ENCODE measurements around the gene MFAP4.

The MFAP4 gene

DNA sequence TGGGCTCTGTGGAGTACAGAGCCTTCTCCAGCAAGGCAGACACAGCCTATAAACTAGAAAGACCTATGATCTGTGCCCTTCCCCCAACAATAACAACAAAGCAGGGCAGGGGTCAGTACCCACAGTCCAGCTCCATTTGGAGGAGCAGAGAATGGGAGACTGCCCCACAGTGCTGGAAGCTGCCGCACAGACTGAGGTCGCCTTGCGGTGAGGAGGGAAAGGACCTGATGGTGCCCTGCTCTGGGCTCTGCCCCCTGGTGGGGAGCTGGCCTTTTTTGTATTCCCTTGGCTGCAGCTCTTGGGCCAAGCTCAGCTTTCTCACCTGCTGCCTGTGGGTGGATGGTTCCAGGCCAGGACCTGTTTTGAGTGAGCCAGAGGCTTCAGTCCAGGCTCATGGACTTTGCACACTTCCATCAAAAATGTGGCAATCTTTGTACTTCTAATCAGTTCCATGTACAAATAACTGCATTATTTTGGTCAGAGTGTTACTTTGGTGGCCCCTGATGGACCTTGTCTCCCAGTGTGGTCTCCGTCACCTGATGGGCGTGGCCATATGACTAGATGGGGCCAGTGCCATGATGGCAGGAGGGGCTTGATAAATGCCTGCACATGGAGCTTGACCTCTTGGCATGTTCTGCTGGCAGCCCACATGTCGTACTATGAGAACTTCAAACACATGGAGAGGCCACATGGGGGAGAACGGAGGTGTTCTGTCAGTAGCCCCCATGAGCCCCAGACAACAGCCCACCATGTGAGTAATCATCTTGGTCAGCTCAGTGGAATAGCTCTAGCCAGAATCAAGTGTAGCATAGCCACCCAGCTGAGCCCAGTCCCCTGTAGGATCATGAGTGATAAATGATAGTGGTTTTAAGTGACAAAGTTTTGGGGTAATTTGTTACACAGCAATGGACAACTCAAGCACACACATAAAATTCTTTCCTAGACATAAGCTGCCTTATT, 48.7 kb downstream of the MFAP4 start:
- in situ Hi-C loops (cut with HindIII; ENCODE audit: low sequenced_read_pairs) = no loop called here

DNA sequence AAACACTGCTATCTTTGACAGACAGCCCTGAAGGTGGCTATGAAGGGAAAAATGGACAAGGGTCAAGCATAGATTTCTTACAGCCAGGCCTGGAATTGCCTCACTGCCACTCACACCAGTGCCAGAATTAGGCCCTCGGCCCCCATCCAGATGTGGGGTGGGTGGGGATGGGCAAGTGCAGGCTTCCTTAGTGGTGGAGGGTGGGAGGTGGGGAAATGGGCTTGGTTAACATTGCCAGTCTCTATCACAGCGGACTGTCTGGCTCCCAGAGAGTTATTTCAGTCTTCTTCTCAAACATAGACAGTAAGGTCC, 49.3 kb downstream of the MFAP4 start:
- in situ Hi-C loops (cut with HindIII; ENCODE audit: low sequenced_read_pairs) = no loop called here

GRCh38 chr17:19336938-19337711, 49.9 kb downstream of the MFAP4 start:
- in situ Hi-C loops (cut with HindIII; ENCODE audit: low sequenced_read_pairs) = no loop called here

DNA sequence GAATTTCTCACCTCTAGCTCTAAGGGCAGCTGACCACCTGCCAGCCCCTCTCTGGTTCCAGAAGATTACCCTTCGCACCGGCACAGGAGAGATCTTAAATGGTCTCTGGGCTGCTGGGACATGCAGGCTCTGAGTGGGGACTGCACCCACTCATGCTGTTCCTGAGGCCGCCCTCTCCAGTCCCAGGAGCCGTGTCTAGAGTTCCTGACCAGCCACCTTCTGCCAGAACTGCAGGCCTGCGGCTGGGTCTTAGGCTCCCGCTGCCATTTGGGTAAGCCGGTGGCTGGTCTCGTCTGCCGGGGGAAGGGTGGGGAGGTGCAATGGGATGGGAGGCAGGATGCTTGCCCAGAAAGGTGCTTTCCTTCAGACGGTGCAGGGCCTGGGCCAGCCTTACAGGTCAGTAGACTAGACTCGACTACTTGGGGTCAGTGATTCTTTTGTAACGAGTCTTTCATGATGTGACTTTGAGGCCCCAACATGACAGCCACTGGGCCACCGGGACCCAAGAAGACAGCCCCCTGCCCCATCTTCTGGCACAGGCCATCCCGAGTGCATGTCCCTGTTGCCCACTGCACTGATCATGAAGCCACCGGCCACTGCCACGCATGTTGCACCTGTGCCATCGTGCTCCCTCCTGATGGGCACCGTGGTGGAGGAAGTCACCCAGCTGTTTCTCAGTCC, 50.9 kb downstream of the MFAP4 start:
- in situ Hi-C loops (cut with HindIII; ENCODE audit: low sequenced_read_pairs) = no loop called here

- in situ Hi-C loops (cut with HindIII; ENCODE audit: low sequenced_read_pairs) = loop anchor here (5.0 kb wide), 1 partner anchor 37 kb away; no protein-coding TSS in a partner anchor
Observed at GRCh38 chr17:19334331-19334730, 52.7 kb downstream of the MFAP4 start.

- in situ Hi-C loops (cut with HindIII; ENCODE audit: low sequenced_read_pairs) = loop anchor here (5.0 kb wide), 1 partner anchor 37 kb away; no protein-coding TSS in a partner anchor
Observed at GRCh38 chr17:19333736-19334290, 53.2 kb downstream of the MFAP4 start.

Data from endothelial cell of hepatic sinusoid (primary cell).